PC-9 (cell line): ENCODE results near the gene GCK. TPM values are rescaled to one million over a fixed set of nuclear protein-coding genes. Genes with fewer than 3 reads are reported as not detected.
A peak's percentile ranks its signal among the peaks of the same experiment; 100 is the strongest.

ENCODE experiments used
- Bru-seq: library from RNA; stranded (reverse); fragments of 400-500 nt; gene quantifications from one replicate; lab custom pipeline; 2021; lab: Mats Ljungman, UMichigan
- BruChase-seq, 2 experiments: library from RNA; stranded (reverse); fragments of 400-500 nt; gene quantifications; one replicate each; lab custom pipeline; 2021; lab: Mats Ljungman, UMichigan
- BruUV-seq: library from RNA; stranded (reverse); fragments of 400-500 nt; replicated peaks from 2 replicates; lab custom pipeline; 2021; lab: Mats Ljungman, UMichigan
- CTCF ChIA-PET: fragments of 300-600 bp; sonication (Branson Sonifier 250); formaldehyde crosslinking; loops from one replicate; lab custom pipeline; 2022; ENCODE audit warnings: antibody characterized with exemption; lab: Charles Lee
- POLR2A ChIA-PET: fragments of 300-600 bp; sonication (Branson Sonifier 250); formaldehyde crosslinking; loops from one replicate; lab custom pipeline; 2022; ENCODE audit warnings: antibody characterized with exemption; ENCODE audit not compliant: unreplicated experiment; lab: Charles Lee
- DNase-seq, 2 experiments: peaks; one replicate each; pipeline versions ENCODE4 v3.0.0 to v3.0.0-alpha.2; 2015 to 2022; ENCODE audit warnings: mixed read lengths in 1 of 2
- H2AFZ ChIP-seq: fragments of 200-600 bp; sonication (generic); 2 replicates; pipeline ENCODE4 v1.8.1; 2017; ENCODE audit warnings: antibody characterized with exemption
- H3F3A ChIP-seq: fragments of 200-600 bp; sonication (generic); 2 replicates; pipeline ENCODE4 v1.8.1; 2017; ENCODE audit warnings: antibody characterized with exemption, mild to moderate bottlenecking, low read depth; ENCODE audit not compliant: insufficient read depth
- H3K27ac ChIP-seq: fragments of 200-600 bp; sonication (generic); 2 replicates; pipeline ENCODE4 v1.6.1; 2016; ENCODE audit warnings: mixed run types
- H3K27me3 ChIP-seq: fragments of 200-600 bp; sonication (generic); 2 replicates; pipeline ENCODE4 v1.6.1; 2016; ENCODE audit warnings: low read depth, mixed run types; ENCODE audit not compliant: insufficient read depth
- H3K36me3 ChIP-seq: fragments of 200-600 bp; sonication (generic); 2 replicates; pipeline ENCODE4 v1.6.1; 2016; ENCODE audit warnings: low read depth, mixed run types
- H3K4me1 ChIP-seq: fragments of 200-600 bp; sonication (generic); replicated peaks from 2 replicates; pipeline ENCODE4 v1.6.1; 2016; ENCODE audit warnings: mixed run types; ENCODE audit not compliant: insufficient read depth
- H3K4me2 ChIP-seq: fragments of 200-600 bp; sonication (generic); 2 replicates; pipeline ENCODE4 v1.6.1; 2017; ENCODE audit warnings: mixed run types
- H3K4me3 ChIP-seq: fragments of 200-600 bp; sonication (generic); 2 replicates; pipeline ENCODE4 v1.6.1; 2016; ENCODE audit warnings: mixed run types
- H3K79me2 ChIP-seq: fragments of 200-600 bp; sonication (generic); 2 replicates; pipeline ENCODE4 v1.6.1; 2017; ENCODE audit warnings: low read depth, mixed run types
- H3K9me2 ChIP-seq: fragments of 200-600 bp; sonication (generic); 2 replicates; pipeline ENCODE4 v1.8.1; 2017; ENCODE audit warnings: mild to moderate bottlenecking; ENCODE audit not compliant: insufficient read depth
- H3K9me3 ChIP-seq: fragments of 200-600 bp; sonication (generic); 2 replicates; pipeline ENCODE4 v1.8.1; 2016; ENCODE audit warnings: low read depth; ENCODE audit not compliant: insufficient read depth
- H4K20me1 ChIP-seq: fragments of 200-600 bp; sonication (generic); 2 replicates; pipeline ENCODE4 v1.8.1; 2017; ENCODE audit not compliant: insufficient read depth
- EZH2 ChIP-seq: fragments of 200-600 bp; sonication (generic); IDR thresholded peaks from 2 replicates; pipeline ENCODE4 v1.8.0; 2017; ENCODE audit warnings: antibody characterized with exemption, low read depth
- intact Hi-C: fragments of 100-400 bp; cut with micrococcal nuclease; formaldehyde crosslinking; loops from one replicate; pipeline ENCODE4 v1.10.0; 2022; ENCODE audit not compliant: unreplicated experiment
- long read RNA-seq: library from polyadenylated mRNA; stranded (forward); transcript quantifications from one replicate; pipeline ENCODE4 v2.0.0, GENCODE V29; 2022
- total RNA-seq: library from RNA; stranded (reverse); gene quantifications from 2 replicates; pipeline ENCODE4 v1.2.3, GENCODE V29; 2021
- TF ChIP-seq, protein P1 (sequence below): fragments of 200-600 bp; sonication (generic); conservative IDR thresholded peaks from 2 replicates; pipeline ENCODE4 v1.6.1; 2017; ENCODE audit warnings: mixed run types, antibody characterized with exemption, mild to moderate bottlenecking, moderate library complexity

The GCK gene
- total RNA-seq = not detected in 2 replicates
- percentile 2 among the genes with signal in this experiment for Bru-seq, nascent RNA
- BruChase-seq, experiment 1, labeled RNA remaining after a 2-hour chase = not detected
- not detected for BruChase-seq, experiment 2, labeled RNA remaining after a 6-hour chase
- long read RNA-seq = 0 reads

DNA sequence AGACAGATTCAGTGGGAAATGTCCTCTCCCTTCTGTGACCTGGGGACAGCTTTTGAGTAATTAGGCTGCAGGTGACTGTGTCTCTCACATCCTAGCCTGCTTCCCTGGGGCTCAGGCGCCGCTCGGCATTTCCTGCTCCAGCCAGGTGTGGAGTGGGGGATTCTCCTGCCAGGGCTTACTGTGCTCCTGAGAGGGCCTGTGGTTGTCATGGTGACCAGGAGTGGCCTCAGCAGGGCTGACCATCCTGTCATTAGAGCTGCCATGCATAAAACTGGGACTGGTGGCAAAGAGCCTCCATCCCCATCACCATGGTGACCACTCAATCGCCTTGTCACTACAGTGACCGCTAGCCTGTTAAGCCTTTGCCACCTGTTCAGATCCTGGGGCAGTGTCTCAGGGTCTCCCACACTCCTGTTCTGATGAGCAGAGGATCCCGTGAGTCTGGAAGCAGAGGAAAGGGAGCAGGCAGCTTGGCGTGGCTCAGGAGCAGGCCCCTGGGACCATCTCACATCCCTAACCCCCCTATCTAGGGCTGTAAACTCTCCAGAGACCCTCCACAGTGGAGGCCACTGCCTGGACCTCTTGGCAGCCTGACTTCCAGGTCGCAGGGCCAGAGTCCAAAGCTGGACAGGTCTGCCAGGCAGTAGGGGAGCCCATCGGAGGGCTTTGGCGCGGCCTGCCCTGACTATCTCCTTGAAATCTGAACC lies at the start of gene GCK:
Gene GCK (minus strand): TSS at position 154 of the 707 bp plus-strand sequence. CDS start 486 bp downstream, outside the sequence.
- Histone ChIP-seq H3K27me3 (no peaks in the 10 kb centered on the region), H3K9me2 (no peaks in the 10 kb centered on the region), H3F3A (peaks cover 12% of the 10 kb centered on the region; the same call in 1 of the 2 replicates), H3K79me2 (no peaks in the 10 kb centered on the region), H4K20me1 (no peaks in the 10 kb centered on the region), H3K4me1 (peaks cover 19% of the 10 kb centered on the region), H3K4me2 (no peak within 1 kb of the TSS), H2AFZ (no peak within 1 kb of the TSS), H3K36me3 (no peaks in the 10 kb centered on the region), H3K9me3 (no peaks in the 10 kb centered on the region), H3K4me3 (no peak within 1 kb of the TSS), H3K27ac (no peak within 1 kb of the TSS)
- no peak for TF ChIP-seq EZH2
- TF ChIP-seq, protein P1, sequence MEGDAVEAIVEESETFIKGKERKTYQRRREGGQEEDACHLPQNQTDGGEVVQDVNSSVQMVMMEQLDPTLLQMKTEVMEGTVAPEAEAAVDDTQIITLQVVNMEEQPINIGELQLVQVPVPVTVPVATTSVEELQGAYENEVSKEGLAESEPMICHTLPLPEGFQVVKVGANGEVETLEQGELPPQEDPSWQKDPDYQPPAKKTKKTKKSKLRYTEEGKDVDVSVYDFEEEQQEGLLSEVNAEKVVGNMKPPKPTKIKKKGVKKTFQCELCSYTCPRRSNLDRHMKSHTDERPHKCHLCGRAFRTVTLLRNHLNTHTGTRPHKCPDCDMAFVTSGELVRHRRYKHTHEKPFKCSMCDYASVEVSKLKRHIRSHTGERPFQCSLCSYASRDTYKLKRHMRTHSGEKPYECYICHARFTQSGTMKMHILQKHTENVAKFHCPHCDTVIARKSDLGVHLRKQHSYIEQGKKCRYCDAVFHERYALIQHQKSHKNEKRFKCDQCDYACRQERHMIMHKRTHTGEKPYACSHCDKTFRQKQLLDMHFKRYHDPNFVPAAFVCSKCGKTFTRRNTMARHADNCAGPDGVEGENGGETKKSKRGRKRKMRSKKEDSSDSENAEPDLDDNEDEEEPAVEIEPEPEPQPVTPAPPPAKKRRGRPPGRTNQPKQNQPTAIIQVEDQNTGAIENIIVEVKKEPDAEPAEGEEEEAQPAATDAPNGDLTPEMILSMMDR = no peak
- BruUV-seq = no TSS peak
- intact Hi-C loops = no loop called here
- CTCF ChIA-PET = no interaction called here
- DNase-seq = no peak
- POLR2A ChIA-PET = no interaction called here

DNA sequence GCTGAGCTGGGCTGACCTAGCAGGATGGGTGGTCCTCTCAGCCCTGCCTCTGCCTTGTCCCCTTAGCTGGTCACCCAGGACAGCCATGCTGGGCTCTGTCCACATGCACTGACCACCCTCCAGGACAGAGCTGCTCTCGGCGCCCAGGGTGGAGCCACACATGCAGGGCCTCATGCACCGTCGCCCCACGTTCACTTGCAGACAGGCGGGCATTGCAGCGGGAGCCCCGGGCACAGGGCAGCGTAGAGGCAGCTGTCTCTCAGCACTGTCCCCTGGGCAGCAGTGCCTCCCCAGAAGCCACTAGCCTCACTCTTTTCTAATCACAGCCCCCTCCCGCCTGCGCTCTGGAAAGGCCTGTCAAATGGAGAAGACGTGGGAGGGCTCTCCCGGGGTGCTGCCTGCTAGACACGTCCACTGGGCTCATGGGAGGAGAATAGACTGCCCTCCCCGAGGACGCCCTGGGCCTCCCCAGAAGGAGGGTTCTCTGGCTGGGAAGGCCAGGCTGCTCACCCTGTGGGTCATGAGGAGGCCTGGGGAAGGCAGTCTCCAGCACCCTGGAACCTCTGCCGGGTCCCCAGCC lies 49.0 kb upstream of the GCK start:
- DNase-seq = no peak
- CTCF ChIA-PET = no interaction called here
- intact Hi-C loops = no loop called here
- H3K36me3 ChIP-seq = no peaks in the 10 kb centered on the region
- no peak overlapping the region for H3K27ac ChIP-seq
- no TSS peak for BruUV-seq
- TF ChIP-seq, protein P1 = no peak
- no peak for TF ChIP-seq EZH2
- H3K4me3 ChIP-seq = no peak overlapping the region
- H3F3A ChIP-seq = no peaks in the 10 kb centered on the region
- H4K20me1 ChIP-seq = no peaks in the 10 kb centered on the region
- H3K9me2 ChIP-seq = no peaks in the 10 kb centered on the region
- no peaks in the 10 kb centered on the region for H3K9me3 ChIP-seq
- no peak overlapping the region for H3K4me2 ChIP-seq
- no peaks in the 10 kb centered on the region for H3K79me2 ChIP-seq
- H3K4me1 ChIP-seq = no peaks in the 10 kb centered on the region
- peaks cover 62% of the 10 kb centered on the region for H3K27me3 ChIP-seq
- POLR2A ChIA-PET = no interaction called here
- H2AFZ ChIP-seq = no peak overlapping the region

DNA sequence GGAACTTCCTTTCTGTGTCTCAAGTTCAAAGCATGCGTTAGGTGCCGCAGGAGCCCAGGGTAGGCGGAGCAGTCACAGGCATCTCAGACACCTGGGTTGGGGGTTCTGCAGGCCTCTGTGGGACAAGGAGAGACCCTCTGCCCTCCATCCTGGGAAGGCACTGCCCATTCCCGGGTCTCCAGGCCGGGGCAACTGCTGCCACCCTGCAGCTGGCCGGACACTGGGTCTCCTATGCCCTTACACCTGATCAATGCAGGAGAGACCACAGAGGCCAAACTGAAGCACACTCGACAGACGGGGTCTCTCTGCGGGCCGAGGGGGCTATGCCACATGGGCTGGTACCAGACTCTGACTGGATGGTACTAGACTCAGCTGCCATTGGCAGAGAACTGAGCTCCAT lies 48.5 kb upstream of the GCK start:
- H3K4me1 ChIP-seq = no peaks in the 10 kb centered on the region
- no peak overlapping the region for H3K27ac ChIP-seq
- DNase-seq = no peak
- H3K79me2 ChIP-seq = no peaks in the 10 kb centered on the region
- no peaks in the 10 kb centered on the region for H3K9me3 ChIP-seq
- H3K27me3 ChIP-seq = peaks cover 67% of the 10 kb centered on the region
- intact Hi-C loops = no loop called here
- H4K20me1 ChIP-seq = no peaks in the 10 kb centered on the region
- no peak overlapping the region for H3K4me2 ChIP-seq
- H3F3A ChIP-seq = no peaks in the 10 kb centered on the region
- H2AFZ ChIP-seq = no peak overlapping the region
- ChIA-PET CTCF (no interaction called here), POLR2A (no interaction called here)
- no peaks in the 10 kb centered on the region for H3K9me2 ChIP-seq
- no peak for TF ChIP-seq EZH2
- TF ChIP-seq, protein P1 = no peak
- no TSS peak for BruUV-seq
- no peak overlapping the region for H3K4me3 ChIP-seq
- no peaks in the 10 kb centered on the region for H3K36me3 ChIP-seq
